ENCODE data around the gene AQP12A.

Gene AQP12A

DNA sequence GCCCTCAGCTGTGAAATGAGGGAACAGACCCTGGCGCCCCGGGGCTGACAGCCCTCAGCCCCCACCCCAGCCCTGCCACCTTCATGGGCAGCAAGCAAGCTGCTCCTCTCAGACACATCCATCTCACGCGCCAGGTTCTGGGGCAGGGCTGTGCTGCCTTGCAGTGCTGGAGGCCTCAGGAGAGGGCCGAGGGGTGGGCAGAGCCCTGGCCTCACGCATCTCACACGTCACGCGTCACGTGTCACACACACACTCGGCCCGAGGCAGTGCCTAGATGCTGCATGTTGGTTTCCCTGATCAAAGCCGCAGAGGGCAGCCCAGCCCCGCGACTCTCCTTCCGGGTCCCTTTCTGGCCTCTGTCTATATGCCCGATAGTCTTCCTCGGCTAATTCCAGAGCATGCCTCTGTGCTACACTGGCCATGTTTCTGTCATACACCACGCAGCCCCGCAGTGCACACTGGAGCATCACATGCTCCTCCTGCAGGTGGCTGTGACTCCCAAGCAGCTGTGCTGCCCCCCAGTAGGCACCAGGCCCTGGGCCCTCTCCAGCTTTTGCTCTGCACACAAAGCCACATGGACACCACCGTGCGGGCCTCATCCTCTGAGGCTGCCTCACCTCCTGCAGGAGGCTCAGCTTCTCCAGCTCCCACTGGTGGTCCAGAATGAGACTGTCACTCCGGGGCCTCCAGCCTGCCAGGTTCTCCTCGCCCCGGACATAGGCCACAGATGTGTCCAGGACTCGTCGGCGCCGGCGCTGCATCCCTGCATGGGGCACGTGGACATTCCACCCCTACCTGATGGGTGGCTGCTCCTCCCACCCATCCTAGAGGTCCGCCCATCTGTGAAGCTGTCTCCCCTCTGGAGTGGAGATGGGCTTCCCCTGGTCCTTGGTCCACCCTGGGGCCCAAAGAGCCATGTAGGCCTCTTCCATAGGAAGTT lies 31.4 kb downstream of the AQP12A start:
- no peak for DNase-seq (ENCODE audit: low read depth, low spot score)

DNA sequence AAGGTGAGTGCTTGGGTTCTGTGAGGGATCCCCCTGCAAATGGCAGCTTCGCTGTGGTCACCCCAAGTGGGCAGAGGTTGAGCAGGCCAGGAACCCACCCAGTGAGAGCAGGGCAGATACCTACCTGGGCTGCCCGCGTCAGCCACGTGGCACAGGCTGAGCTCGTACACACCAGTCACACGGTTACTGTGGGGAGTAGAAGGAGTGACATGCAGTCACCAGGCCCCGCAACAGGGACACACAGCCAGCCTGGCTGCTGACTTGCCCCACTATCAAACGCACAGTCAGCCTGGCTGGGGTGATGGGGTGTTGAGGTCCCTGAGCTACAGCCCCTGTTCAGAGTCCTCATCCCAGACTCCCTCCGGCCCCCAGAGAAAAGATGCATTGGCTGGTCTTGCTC lies 32.2 kb downstream of the AQP12A start:
- DNase-seq (ENCODE audit: low read depth, low spot score) = no peak

DNA sequence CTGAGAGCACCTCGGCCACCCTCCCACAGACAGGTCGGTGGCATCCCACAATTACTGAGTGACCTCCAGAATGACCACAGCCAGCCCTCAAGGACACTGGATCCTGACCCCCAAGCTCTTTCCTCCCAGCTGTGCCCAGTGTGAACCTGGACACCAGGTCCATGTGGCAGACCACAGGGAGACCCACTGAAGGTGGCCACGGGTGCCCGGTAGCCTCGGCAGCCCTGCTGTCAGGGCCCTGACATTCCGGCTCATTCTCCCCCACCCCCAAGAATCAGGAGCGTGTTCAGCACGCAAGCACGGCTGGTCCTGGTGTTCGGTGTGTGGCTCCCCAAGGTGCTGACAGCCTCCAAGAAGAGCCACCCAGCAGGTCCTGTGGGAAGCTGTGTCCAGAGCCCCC lies 32.8 kb downstream of the AQP12A start:
- no peak for DNase-seq (ENCODE audit: low read depth, low spot score)

DNA sequence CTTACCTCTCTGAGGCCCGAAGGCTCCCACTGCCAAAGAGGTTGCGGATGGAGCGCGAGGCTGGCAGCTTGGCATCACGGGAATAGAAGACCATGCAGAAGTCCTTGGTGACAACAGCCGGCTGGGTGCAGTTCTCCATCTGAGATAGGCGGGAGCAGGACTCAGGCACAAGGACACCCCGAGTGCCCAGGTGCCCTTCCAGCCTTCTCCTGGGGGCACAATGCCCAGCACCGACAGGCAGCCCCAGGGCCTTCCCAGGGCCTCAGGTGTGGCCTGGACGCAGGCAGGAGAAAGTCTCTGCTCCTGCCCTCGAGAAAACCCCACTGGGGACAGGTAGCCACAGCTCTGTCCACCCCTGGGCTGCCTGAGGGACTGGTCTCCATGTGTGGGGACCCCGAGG lies 33.6 kb downstream of the AQP12A start:
- no peak for DNase-seq (ENCODE audit: low read depth, low spot score)

DNA sequence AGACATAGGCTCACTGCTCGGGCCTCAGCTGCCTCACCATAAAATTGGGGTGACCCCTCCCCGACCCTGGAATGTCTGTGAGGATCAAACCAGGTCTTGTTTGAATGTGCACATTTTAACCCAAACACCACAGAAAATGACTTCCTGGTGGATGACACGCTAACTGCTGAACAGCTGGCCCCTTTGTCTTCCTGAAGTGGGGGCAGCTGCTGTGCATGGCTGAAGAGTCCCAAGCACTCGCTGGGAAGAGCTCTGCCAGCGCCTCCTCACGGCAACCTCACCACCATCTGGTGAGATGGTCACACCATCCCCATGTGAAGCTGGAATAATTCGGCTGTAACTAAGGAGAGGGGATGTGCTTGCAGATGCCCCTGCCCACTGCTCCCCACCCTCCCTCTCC lies 34.0 kb downstream of the AQP12A start:
- no peak for DNase-seq (ENCODE audit: low read depth, low spot score)

DNA sequence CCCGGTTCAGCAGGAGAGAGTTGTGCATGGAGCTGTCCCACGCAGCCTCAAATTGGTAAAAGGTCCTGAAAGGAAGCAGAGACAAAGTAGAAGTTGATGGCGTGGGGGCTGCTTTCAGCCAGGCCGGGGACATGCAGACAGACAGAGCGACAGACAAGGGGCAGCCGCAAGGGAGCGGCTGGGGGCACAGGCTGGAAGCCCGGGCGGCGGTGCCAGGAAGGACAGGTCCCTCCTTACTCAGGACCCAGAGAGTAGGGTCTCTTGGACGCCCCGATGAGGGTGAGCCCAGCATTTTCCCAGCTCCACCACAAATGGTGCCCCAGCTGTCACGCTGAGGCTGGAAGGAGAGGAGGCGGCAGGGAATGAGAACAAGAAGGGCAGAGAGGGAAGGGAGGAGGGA lies 35.2 kb downstream of the AQP12A start:
- DNase-seq (ENCODE audit: low read depth, low spot score) = no peak

DNA sequence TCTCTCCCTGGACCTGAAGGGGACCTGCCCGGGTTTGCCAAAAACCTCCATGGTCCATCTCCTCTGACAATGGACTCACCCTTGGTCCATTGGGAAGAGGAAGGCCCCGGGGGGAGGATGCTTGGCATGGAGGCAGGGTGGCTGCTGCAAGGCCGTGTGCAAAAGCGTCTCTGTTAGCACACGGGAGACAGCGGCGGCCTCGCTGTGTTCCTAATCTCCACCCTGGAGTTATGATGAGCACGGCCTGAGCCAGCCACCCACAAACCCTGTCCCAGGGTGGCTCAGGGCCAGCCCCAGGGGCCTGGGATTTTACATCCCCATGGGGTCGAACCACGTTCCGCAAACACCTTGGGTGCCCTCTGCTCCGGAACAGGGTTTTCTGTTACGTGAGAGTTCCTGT lies 35.8 kb downstream of the AQP12A start:
- no peak for DNase-seq (ENCODE audit: low read depth, low spot score)

DNA sequence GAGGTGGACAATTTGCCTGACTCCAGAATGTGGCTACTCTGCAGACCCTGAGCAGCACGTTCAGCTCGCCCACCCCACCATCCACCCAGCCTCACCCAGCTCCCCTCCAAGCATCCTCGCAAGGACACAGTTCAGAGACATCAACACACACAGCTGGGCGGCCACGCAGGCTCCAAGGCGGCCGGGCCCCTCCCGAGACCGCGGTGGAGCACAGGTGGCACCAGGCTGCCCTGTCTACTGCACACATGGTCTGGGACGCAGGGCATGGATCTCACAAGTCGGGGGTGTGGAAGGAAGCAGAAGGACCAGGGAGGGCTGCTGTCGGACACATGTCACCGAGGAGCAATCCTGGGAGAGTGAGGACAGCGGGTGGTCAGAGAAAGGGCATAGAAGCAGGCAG lies 36.2 kb downstream of the AQP12A start:
- no peak for DNase-seq (ENCODE audit: low read depth, low spot score)

DNA sequence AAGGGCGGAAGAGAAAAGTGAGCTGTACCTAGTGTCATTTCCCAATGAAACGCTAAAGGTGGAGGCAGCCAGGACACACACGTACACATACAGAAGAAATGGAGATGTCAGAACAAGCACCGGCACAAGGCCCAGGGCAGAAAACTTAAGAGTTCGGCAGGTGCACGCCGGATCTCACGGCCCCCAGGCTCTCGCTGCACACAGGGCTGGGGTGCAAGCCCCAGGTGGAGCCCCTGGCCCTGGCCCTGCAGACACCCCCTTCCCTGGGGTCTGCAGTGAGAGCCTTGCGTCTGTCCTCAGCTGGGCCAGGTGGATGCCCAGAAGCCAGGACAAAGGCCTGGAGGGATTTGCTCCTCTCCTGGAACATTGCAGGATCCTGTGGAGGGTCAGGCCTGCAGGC lies 36.7 kb downstream of the AQP12A start:
- no peak for DNase-seq (ENCODE audit: low read depth, low spot score)

DNA sequence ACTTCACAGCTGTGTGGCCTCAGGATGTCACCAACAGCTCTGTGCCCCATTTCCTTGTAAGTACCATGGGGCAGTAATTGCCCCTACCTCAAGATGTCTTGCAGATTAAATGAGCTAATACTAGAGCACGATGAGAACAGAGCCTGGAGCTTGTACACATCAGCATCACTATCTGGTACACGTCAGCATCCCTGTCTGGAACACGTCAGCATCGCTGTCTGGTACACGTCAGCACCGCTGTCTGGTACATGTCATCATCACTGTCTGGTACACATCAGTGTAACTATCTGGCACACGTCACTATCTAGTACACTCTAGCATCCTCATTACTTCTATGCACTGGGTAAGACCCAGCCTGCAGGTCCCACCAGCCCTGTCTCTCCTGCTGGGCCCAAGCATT lies 37.2 kb downstream of the AQP12A start:
- no peak for DNase-seq (ENCODE audit: low read depth, low spot score)

DNA sequence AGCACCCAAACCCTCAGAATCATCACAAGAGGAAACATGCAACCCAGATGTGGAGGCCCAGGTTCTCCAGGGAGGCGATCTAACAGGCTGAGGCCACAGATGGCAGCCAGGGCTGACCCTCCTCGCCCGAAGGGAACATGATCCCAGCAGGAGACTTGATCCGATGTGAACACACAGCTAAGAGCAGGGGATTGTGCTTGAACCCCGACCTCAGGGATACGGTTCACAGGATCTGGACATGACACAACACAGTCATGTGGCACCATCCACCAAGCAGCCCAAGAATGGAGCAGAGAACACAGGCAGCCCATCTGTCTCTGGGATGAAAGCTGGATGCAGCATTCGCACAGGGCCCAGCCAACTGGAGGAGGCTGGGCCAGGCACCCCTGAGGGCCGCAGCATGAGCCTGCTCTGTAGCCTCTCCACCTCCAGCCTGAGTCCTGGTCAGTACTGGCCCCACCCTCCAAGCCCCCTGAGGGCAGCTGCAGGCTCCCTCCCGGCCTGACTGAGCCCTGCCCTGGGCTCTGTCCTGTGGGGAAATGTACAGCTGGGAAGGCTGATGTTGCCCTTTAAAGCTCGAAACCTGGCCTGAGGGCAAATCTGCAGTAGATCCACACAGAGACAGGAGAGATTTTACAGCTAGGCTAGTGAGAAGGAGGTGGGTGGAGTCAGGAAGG lies 39.0 kb downstream of the AQP12A start:
- DNase-seq (ENCODE audit: low read depth, low spot score) = no peak

DNA sequence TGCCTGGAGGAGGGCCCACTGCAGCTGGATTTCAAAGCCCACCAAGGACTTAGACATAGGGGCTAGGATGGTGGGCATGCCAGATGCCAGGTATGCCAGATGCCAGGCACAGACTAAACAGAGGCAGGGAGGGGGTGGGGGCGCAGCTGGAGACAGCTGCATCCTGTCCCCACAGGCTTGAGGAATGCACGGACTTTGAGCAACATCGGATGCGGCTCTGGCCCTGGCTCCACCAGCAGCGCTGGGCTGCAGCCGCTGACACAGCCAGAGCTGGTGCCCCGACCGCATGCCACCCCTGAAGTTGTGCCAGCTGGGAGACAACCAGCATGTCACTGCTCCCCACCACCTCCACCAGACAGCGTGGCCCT lies 39.5 kb downstream of the AQP12A start:
- DNase-seq (ENCODE audit: low read depth, low spot score) = no peak

DNA sequence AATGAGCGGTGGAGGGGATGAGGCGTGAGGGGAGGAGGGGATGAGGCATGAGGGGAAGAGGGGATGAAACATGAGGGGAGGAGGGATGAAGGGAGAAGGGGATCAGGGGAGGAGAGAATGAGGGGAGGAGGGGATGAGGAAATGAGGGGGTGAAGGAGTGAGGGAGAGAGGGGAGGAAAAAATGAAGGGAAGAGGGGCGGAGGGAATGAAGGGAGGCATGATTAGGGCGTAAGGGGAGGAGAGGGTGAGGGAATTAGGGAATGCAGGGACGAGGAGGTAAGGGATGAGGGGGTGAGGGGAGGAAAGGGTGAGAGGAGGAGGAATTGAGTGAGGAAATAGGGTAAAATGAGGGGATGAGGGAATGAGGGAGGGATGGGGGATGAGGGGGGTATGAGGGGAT lies 40.5 kb downstream of the AQP12A start:
- no peak for DNase-seq (ENCODE audit: low read depth, low spot score)

DNA sequence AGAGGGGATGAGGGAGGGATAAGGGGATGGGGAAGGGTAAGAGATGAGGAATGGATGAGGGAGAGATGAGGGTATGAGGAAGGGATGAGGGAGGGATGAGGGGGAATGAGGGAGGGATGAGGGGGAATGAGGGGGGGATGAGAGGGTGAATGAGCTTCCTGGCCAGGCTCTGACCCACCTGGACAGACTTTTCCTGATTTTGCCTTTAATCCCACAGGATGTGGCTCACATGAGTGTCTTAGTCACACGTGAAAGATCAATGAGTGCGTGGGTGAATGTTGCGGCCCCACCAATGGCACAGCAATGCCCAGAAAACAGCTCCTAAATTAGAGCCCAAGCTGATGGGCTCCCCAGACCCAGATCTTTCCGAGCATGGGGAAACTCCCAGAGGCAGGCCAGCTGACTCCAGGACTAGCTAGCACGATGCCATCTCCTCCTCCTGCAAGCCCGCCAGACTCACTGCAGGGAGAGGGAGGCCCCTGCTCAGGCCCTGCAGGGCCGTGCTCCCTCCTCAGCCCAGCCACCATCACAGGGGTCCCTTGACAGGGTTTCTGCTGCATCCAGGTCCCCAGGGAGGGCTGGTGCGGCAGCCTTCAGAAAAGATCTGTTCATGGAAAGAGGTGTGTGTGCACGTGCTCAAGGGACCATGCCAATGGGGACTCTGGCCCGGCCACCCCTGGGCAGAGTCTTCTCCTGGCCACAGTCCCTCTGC lies 41.4 kb downstream of the AQP12A start:
- no peak for DNase-seq (ENCODE audit: low read depth, low spot score)

DNA sequence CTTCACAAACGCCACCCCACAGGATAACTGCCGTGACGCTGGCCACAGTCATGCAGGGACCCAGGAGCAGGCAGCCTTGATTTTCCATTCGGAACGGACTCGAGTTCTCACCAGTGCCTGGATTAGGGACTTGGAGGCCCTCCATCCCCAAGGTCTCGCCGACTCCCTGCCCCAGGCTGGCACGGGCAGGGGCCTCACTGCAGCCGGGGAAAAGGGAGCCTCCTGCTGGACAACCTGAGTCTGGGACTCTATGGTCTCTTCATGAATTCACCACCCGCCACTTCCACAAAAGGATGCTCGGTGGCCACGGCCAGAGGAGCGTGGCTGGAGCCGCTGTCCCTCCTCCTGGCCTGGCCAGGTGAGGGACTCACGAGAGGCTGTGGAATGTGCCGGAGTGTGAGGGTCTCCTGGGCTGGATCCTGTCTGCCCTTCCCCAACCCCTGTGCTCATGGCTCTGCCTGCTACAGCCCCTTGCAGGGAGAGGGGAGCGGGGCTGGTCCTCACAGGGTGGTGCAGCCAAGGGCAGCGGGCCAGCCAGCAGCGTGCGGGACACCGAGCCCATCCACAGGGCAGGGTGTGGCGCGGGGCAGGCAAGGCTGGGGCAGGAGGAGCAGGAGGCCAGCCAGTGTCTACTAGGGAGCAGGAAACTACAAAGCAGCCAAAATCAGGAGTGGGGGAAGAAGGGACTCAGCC lies 42.3 kb downstream of the AQP12A start:
- DNase-seq (ENCODE audit: low read depth, low spot score) = no peak

DNA sequence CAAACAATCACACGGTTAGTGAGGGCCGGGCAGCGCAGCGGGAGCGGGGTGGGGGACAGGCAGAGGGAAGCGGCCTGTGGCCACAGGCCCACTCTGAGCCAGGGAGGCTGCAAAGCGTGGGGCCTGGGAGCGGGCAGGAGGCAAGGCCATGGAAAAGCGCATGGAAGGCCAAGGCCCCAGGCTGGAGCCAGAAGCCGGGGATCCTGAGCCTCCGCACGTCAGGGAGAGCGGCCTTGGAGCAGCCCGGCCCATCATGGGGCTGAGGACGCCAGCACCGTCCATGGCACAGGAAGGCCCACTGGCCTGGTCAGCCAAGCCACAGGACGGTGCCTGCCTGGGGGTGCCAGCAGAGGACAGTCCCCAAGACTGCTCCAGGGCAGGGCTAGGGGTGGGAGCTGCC lies 43.1 kb downstream of the AQP12A start:
- no peak for DNase-seq (ENCODE audit: low read depth, low spot score)

DNA sequence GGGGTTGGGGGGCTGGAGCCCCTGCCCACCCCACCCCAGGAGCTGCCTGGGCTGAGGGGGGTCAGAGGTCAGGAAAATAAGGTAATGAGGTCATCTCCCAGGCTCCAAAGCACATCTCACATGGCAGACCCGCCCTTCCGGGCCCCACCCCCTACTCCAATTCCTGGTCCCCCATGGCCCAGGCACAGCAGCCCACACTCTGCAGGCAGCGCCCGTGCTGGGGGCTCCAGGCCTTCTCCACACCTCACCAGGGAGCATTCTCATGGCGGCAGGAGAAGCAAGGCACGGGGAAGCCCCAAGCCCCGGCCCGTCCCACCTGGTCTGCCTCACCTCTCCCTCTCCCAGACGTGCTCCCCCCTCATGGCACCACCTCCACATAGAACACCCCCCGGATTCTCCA lies 43.8 kb downstream of the AQP12A start:
- no peak for DNase-seq (ENCODE audit: low read depth, low spot score)

DNA sequence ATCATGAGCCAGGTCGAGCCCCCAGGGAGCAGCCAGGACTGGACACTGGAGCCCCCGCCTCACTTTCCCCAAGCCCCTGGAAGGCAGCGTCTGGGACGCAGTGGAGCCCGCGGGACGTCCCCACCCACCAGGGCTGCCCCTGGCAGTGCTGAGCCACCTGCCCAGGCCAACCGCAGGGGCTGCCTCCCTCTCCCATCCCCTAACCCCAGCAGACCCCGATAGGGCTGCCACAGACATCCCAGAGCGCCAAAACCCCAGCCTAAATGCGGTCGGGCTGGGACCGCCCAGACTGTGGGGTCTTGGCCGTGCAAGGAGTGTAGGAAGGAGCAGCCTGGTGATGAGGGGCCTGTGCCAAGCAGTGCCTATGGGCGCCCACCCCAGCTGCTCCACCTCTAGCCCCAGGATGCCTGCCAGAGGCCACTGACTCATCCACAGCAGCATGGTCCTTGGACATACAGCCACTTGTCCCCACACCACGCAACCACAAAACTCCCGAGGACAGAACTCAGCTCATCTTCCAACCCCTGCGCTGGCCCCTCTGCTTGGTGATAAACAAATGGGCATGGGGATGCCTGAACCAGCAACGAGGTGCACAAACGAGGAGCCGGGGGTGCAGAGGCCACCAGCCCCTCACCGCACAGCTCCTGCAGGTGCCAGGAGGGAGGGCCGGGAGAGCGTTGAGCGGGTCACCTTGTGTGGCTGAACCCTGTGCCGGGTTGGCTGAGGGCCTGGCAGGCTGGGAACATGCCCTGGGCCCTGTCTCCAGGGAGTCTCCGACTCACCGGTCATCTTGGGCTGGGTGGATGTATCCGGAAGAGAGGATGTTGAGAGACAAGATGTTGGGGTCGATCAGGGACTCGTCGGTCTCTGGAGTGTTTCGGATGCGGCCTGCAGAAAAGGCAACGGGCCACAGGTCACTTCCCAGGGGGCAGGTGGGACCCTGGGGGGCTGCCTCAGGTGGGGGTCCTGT lies 44.9 kb downstream of the AQP12A start:
- no peak for DNase-seq (ENCODE audit: low read depth, low spot score)

DNA sequence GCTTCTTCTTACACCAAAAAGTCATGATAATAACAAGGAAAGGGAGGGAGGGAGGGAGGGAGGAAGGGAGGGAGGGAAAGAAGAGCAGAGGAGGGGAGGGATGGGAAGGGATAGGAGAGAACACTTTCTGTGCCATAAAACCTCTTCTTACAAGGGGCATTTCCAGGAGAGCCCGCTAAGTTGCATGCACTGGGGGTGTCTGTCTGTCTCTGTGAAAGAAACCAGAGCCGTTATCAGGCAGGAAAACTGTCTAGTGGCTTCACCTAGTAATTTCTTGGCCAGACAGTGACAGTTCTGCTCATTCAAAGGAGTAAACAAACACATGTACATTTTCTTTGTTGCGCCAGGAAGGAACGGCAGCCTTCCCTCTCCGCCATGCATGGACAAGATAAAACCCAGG lies 45.8 kb downstream of the AQP12A start:
- no peak for DNase-seq (ENCODE audit: low read depth, low spot score)

DNA sequence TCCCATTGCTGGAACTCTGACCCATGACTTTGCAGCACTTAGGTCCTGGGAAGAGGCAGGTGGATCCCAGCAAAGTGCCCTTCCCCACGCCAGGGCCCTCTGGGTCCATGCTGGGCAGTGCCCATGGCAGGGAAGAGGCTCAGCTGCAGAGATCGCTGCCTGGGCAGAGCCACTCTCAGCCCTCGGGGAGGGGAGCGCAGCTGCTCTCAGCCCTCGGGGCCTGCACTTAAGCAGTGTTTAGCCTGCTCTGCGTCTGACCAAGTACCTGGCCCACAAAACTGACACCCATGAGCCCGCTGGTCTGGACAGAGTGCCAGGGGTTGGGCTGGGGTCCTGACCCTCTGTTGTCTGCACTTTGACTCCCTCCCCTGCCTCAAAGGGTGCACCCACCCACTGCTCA lies 46.3 kb downstream of the AQP12A start:
- no peak for DNase-seq (ENCODE audit: low read depth, low spot score)

DNA sequence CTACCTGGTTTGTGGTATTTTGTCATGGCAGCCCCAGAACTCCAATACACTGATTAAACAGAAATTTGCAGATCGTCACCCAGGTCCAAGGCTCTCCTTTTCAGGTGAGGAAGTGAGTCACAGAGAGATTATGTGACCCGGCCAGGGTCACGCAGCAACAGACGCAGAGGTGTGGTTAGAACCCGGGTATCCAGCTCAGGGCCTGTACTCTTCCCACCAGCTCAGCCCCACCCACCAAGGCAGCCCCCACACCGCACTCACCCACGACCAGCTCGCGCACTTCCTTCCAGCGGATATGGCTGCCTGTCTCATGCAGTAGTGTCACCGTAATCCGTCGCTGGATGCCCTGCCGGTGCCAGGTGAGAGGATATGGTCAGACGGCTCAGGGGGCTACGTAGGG lies 48.1 kb downstream of the AQP12A start:
- DNase-seq (ENCODE audit: low read depth, low spot score) = no peak

Data from activated CD4-positive, CD25-positive, alpha-beta regulatory T cell treated with anti-CD3 and anti-CD28 coated beads, Interleukin-2, amount 50 U/mL, for 16 hours (primary cell).